DMS79 treated with DMSO at 0.1 percent for 48 hours (cell line): ENCODE measurements around the gene ERBB4.

Source experiments
- DNase-seq: peaks from one replicate; lab custom pipeline; 2025; lab: John Stamatoyannopoulos, UW

The ERBB4 gene

DNA sequence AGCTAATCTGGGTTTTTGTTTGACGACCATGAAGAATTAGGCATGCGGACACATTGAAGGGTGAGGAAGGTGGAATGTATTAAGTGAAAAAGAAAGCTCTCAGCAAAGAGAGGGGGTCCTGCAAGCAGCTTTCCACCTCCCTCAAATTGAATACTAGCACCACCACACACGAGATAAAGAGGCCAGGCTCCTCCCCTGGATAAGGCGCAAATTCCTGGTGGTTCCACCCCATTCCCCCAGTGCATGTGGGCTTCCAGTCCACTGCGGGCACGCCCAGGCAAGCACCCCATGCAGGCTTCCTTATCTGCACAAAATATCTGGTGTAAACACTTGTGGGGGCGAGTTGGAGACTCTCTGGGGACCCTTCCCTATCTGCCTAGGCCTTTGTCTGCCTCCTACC lies 1124.9 kb downstream of the ERBB4 start:
- no peak for DNase-seq

DNA sequence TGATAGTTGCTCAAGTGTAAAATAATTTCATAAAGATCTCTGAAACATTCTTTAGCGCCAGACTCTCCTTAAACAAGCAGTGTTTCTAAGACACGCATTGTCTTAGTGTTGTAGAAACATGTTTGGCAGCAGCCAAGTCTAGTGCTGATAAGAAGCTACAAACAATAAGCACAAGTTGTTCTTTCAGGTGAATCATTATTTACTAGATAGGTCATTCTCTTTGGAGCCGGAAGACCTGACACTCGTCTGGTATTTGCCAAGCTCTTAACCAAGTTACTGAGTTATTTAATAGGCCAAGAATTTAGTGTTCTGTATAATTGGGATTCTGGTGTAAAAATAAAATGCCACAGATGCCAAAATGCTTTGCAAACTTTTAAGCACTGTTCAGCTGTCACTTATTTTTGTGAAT lies 1130.1 kb downstream of the ERBB4 start:
- no peak for DNase-seq

DNA sequence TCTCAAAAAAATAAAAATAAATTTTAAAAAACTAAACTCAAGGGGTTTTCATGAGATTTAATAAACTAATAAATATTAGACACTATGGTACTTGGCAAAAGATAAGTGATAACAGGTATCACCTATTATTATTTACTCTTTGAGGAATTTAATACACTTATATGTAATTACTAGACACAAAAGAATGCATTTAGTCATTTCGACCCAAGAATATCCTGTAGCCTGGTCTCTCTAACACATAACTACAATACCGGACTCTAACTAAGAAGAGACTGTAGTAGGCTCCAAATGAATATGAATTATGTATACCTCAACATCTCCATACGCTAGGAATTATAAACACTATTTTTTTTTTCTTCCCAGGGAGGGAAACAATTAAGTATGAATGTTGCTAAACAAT lies 1131.5 kb downstream of the ERBB4 start:
- DNase-seq = no peak

DNA sequence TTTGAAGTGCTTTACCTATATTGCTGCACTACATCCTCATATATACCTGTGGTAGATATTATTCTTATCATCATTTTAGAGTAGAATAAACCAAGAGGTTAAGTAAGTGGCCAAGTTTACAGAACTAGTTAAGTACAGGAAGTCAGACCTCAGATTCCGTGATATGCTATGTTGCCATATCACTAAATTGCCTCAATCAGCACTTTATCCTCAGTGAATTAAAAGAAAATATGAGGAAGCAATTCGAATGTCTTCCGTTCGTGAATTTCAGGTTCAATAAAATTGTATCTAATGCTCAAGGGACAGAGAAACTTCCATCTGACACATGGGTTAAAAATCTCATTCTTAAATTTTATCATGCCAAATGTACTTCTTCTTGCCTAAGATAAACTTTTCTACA lies 1133.6 kb downstream of the ERBB4 start:
- no peak for DNase-seq

DNA sequence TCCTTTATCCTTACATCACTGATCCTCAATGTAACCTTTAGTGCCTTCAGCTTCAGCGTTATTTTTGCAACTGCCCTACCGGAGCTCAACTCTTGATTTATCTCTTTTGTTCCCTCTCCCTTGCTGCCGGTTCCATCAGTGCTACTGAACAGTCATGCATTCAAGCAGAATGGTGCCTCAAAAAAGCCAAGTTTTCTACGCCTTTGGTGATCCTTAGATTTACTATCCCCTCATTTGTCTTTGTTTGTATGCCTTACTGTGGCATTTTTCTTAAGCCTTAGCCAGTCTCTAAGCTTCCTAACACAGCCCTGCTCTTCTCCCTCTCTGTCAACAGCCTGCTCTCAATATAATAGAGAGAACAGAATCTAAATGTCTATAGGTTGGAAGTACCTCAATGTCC lies 1134.5 kb downstream of the ERBB4 start:
- no peak for DNase-seq

DNA sequence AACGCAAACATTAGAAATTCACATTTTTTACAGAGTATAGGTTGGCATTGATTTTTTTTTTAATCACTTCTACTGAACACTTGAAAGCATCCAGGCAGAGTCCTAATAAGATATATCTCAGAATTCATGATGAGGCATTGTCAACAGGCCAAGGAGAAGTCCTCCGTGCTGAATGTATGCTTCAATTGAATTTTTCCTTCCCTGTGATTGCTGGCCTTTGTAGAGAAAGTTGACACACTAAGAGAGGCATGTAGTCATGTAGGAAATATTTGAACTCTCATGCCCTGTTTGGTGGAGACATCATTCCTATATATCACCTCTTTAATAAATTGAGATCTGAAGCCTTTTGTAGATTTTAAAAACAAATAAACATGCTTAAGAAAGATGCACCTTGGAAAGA lies 1137.3 kb downstream of the ERBB4 start:
- DNase-seq = no peak

DNA sequence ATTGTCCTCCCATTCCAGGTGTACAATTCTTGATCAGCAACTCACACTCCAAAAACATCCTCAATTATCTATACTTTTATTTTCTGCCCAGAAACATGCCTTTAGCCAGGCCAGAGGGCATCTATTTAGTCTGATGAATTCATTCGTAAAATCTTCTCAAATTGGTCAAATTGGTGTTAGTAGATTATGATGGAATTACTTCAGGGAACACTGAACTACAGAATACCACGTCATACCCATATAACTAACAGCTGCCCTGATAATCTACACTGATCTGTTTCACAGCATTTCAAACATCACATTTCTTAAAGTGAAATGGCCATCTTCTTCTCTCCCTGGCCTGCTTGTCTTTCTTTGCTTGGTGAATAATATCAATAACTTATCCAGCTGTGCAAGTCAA lies 1140.8 kb downstream of the ERBB4 start:
- DNase-seq = no peak

DNA sequence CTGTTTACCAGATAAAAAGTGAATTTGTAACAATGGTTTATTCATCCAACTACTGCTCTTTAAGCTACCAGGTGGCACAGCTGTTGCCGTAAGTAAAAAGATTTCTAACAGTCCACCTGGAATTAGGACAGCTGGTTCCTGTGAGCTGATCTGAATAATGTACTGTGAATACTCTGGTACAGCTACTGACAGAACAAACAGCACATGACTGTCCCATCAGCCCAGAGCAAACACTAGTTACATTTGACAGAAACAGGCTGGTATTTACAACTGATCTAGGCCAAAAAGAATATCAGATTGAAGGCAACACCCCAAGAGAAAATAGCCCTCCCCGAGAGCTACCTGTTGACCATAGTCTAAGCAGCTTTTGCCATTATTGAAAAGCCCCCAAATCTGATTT lies 1141.8 kb downstream of the ERBB4 start:
- no peak for DNase-seq

DNA sequence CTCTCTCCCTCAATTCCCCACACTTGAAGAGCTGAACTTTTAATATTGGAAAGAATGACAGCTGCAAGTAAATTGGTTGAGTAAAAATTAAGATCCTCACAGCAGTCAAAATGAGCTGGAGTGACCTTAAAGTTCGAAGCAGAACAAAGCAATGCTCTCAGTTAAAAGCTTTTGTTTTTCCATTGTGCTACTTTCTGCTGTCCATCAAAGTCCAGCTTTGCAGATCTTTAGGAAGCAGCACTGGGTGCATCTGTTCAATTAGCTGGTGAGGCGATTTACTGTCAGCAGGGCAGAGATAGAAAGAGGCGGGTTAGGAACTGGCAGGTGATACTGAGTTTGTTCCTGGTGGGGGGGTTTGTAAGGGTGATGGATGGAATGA lies 1147.4 kb downstream of the ERBB4 start:
- DNase-seq = no peak

DNA sequence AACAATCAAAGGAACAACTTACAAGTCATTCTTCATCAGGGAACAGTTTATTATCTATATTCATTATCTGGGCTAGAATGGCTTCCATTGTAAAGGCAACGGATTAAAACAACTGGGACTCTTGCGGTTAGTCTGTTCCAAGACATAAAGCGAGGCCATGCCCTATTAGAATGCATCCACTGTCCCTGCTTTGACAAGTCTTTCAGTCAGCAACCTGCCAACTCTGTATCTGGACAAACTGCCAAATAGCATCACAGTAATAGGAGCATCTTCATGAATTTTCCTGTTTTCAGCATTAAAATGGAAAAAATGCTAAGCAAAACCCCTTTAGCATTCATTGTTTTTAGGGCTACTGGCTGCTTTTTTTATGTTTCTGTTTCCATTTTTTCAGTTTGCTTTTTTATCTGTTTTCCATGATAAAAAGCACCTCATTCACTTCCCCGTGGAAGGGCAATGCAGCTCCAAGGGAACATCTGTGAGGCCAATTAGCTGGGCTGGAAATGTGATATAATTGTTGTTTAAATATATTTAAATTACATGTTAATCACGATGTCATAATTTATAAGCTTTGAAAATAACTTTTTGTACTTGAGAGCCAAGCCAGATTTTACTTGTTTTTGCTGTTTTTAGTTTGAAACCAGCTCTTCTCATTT lies 1147.9 kb downstream of the ERBB4 start:
- DNase-seq = no peak

DNA sequence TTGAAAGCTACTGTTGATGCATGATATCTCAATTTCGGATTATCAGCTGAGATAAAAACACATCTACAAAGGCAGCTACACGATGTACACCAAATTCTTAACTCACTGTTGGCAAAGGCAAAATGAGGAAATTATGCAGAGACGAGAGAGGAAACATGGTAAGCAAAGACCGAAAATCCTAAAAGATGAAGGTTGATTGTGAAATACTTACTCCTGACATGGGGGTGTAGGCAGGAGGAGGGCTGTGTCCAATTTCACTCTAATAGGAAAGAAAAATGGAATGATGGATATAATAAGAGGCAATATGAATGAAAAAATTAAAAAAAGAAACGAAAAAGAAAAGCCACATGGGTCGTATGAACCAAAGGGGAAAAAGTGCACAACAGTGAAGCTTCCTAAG lies 1150.9 kb downstream of the ERBB4 start:
- DNase-seq = no peak

DNA sequence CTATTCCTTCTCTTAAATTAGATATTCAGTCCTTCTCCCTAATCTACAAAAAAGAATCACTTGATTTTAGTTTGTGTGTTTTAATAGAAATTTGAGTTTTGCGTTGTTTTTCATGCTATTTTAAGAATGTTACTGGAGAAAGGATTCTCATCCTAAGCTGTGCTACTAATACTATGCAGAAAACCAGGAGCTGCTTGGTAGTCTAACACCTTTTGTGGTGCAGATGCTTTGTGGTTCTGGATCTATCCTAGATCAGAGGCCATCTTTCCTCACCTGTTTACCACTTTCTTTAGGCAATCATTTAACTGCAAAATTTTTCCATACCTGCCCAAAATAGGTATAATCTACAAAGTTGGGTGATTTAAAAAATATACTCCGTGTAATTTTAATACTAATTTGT lies 1158.6 kb downstream of the ERBB4 start:
- no peak for DNase-seq

DNA sequence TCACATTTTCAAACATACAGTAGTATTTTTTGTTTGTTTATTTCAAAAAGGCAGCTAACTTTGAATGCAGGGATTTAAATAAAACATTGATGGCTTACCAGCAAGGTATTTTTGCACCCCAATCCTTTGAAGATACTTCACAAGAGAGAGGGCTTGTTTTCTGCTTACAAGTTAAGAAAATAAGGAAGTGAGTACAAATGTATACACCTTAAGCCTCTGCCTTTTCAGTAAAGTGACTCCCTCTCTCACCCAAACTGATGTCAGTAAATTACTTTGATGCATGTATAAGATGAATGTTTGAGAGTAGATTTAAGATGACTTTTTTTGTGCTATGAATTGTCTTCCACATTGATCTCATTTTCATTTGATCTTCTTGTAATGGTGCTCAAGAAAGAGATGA lies 1162.2 kb downstream of the ERBB4 start:
- no peak for DNase-seq

DNA sequence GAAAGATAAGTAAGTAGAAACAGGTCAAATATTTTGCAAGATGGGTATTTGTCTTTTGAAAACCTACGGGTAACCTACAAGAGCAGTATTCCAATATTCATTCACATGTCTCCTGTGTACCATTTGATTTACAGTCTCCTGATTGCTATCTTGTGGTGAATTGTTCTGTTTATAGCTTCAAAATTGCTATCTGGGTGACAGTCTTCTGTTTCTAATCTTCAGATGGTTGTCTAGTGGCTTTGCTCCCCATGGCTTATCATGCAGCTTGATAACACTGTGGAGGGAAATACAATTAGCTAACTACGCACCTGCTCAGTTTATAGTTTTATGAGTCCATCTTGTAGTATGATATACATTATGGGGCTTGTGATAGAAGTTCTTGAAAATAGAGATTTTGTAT lies 1165.4 kb downstream of the ERBB4 start:
- DNase-seq = no peak

DNA sequence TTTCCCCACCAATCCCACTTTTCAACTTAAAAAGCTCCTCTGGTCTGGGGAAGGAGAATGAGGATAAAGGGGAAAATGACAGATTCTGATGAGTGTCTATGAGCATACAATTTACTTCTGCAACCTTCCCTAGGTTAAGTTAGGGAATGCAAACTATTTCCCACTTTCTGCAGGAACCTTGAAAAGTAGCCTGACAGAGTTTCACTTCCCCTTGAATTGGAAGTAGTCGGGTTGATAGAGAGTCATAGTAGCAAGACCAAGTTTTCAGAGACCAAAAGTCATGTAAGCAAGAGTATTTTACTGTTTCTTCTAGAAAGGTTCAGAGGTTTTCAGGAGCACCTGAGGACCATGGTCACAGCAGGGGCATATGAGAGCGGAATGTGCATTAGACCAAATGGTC lies 1167.1 kb downstream of the ERBB4 start:
- no peak for DNase-seq

DNA sequence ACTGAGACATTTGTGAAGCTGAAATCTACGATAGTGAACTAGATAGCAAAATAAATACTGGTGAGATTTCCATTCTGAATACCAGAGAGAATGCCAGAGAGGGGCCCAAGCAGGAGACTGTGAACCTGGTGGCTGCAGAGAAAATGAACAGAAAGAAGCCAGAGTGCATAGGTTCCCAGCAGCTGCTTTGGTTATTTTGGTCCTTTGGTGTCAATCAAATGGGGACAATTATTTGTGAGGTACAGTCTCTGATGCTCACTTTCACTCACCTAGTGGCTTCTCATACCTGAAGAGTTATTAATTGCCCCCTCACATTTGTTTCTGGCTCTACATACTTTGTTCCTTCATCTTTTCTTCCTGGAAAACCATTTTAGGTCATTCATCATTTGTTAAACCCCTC lies 1170.1 kb downstream of the ERBB4 start:
- DNase-seq = no peak

DNA sequence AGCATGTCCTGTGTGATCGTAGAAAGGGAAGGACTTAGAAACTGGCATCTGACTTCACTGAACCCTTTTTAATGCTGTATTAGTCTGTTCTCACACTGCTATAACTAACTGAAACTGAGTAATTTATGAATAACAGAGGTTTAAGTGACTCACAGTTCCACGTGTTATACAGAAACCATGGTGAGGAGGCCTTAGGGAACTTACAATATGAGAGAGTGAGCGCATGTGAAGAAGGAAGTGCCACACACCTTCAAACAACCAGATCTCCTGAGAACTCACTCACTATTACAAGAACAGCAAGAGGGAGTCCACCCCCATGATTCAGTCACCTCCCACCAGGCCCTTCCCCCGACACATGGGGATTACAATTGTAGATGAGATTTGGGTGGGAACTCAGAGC lies 1170.9 kb downstream of the ERBB4 start:
- DNase-seq = no peak

DNA sequence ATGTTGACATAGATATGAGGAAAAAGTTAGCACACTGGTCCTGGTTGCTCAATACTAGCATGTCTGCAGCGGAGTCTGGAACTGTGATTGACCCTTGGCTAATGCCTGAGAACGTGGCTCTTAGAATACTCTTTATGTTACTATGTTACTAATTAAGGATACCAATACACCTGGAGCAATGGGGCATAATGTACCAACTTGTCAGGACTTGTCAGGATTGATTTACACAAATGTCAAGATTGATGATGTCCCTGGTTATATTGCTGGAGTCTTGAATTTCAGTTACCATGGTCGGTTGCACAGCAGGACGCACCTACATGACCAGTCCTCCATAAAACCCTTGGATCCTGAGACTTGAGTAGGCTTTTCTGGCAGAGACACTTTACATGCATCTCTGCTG lies 1171.3 kb downstream of the ERBB4 start:
- no peak for DNase-seq

DNA sequence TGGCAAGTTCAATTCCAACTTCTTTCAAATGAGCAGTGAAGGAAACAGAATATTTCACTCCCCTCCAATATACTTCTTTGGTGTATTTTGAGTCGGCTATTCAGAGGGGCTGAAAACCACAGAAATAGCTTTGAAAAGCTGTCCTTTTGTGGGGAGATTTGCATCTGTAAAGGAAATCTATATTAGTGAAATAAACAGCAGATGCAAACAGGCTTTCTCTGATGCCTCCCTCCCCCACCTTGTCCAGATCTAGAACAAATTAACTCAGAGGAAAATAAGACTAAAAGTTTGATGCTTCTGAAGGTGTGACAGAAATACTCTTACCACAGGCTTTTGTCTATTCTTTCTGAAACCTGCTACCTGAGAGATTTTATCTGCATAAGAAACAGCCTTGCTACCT lies 1173.7 kb downstream of the ERBB4 start:
- no peak for DNase-seq

DNA sequence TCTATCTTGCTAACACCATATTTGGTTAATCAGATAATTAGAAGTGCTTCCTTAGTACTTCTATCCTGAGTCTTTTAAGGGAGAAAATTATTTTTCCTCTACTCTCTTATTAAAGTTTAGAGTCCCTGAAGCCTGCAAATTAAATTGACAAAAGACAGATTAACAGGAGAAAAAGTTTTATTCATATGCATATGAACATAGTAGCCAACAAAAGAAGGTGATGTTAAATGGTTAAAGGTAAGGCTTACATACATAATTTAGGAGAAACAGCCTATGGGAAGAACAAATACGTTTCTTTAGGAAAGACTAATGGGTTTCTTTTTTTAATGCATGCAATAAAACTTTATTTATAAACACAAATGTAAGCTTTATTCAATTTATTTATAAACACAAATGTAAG lies 1177.2 kb downstream of the ERBB4 start:
- DNase-seq = no peak

DNA sequence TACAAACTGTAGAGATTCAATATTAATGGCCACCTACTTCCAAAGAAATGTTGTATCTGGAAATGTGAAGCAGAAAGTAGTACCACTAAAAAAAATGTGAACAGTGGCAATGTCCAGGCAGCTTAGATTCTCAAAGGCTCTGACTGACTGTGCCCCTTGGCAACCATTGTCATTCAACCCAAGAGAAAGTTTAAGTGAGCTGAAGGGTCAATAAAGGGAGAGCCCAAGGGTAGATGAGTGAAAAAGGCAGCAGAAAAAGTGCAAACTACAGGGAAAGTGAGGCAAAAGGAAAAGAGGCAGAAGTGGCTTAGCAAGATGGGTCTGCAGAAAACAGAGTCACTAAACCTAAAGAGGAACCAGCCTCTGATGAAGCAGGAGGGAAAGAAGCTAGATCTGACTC lies 1179.3 kb downstream of the ERBB4 start:
- no peak for DNase-seq

DNA sequence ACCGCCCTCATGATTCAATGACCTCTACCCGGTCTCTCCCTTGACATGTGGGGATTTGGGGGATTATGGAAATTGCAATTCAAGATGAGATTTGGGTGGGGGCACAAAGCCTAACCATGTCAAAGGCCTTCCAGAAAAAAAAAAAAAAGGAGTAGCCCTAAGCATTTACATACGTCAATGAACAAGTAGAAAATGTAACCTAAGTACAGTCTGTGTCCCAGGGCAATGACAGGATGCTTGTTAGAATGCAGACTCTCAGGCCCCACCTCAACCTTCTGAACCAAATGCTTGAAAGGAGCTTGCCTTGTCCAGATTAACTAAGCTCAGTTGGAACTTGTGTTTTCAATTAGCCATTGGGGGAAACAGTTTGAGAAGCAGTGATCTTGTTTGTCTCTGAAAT lies 1180.1 kb downstream of the ERBB4 start:
- DNase-seq = no peak

DNA sequence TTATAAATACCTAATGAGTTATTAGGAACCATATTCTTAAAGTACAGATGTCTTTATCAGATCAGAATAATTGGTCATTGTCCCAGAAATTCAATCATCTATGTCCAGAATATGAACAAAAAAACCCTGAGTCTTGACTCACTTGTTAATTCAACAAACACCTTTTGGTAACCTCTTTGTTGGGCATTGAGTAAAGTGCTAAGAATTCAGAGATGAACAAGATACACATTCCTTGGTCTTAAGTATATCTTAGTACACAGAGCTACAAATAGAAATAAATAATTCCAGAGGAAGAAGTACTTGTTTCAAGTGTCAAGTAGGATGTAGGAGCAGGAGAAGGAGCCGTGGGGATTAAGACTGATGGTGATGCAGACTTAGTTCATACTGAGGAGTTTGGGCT lies 1184.1 kb downstream of the ERBB4 start:
- DNase-seq = no peak

DNA sequence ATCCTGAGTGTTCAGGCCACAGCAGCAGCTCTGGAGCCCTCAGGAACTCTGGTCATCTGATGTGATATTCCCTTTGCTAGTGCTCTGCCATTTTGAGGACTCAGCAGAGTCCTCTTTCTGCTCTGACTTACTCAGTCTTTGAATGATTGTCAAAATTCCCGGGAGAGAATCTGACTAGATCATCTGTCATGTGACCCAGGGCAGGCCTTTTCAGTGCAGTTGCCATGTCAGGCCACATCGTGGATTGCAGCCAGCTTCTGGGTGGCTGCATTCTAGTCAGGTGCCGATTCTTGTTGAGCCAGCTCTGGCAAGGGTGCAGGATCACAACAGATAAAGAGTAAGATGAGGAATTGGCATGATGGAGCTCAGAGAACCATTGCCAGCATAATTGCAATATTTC lies 1186.6 kb downstream of the ERBB4 start:
- no peak for DNase-seq

DNA sequence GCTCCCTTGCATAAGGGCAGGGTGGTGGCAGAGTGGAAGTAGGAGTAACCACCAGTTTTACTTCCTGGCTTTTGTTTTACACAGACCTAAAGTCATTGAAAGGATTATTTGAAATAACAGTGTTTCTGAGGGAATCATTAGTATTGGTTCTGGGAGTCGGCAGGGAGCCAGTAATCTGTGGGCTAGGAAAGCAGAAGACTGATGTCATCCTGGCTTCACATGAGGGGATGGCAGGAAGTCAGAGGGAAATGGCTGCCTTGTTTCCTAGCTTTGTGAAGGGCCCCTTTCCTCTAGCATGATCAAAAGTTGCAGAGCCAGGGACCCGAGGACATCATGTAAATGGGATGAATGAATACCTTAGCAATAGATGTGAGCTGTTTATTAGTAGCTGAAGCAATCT lies 1189.6 kb downstream of the ERBB4 start:
- DNase-seq = no peak
